Retina (tissue), 1 donor: ENCODE data around the gene ANKRD9.
A peak's percentile ranks its signal among the peaks of the same experiment; 100 is the strongest.

ENCODE experiments used
- DNase-seq: peaks from one replicate; pipeline ENCODE4 v3.0.0-alpha.2; 2016

Gene ANKRD9

GRCh38 chr14:102510616-102511520, 1.3 kb upstream of the ANKRD9 start:
- peak; percentile 47 for DNase-seq

GRCh38 chr14:102508774-102509745, 516 bp downstream of the ANKRD9 start:
- peak; percentile 67 for DNase-seq

- no peak for DNase-seq
These were observed 1.2 kb downstream of the ANKRD9 start for GRCh38 chr14:102508410-102508773.

GRCh38 chr14:102507857-102508312, 1.7 kb downstream of the ANKRD9 start:
- no peak for DNase-seq

GRCh38 chr14:102507081-102507856, 2.3 kb downstream of the ANKRD9 start:
- no peak for DNase-seq

GRCh38 chr14:102506626-102506925, 3.0 kb downstream of the ANKRD9 start:
- DNase-seq, result no peak

GRCh38 chr14:102505775-102506625, 3.6 kb downstream of the ANKRD9 start:
- DNase-seq, result no peak

GRCh38 chr14:102505000-102505619, 4.5 kb downstream of the ANKRD9 start:
- no peak for DNase-seq

GRCh38 chr14:102504328-102504999, 5.1 kb downstream of the ANKRD9 start:
- no peak for DNase-seq

- no peak for DNase-seq
These were observed 5.8 kb downstream of the ANKRD9 start for GRCh38 chr14:102503641-102504327.

GRCh38 chr14:102502571-102502970, 7.0 kb downstream of the ANKRD9 start:
- DNase-seq, result no peak

- DNase-seq, result no peak
These were observed 7.7 kb downstream of the ANKRD9 start for GRCh38 chr14:102501751-102502315.

GRCh38 chr14:102500713-102501112, 8.9 kb downstream of the ANKRD9 start:
- DNase-seq, result no peak

GRCh38 chr14:102500158-102500662, 9.4 kb downstream of the ANKRD9 start:
- no peak for DNase-seq

GRCh38 chr14:102499401-102500157, 10.0 kb downstream of the ANKRD9 start:
- no peak for DNase-seq

GRCh38 chr14:102498678-102499265, 10.8 kb downstream of the ANKRD9 start:
- DNase-seq, result no peak

- DNase-seq, result no peak
These were observed 11.4 kb downstream of the ANKRD9 start for GRCh38 chr14:102497998-102498677.
